Measurements from ENCODE around the gene DAPK1. TPM values are rescaled to one million over a fixed set of nuclear protein-coding genes. Genes with fewer than 3 reads are reported as not detected.

The DAPK1 gene
- total and polyA plus RNA-seq, 2 donors (not counting 1 experiment from before 2014, with no cell fraction given): 1.7 to 2.8 TPM

DNA sequence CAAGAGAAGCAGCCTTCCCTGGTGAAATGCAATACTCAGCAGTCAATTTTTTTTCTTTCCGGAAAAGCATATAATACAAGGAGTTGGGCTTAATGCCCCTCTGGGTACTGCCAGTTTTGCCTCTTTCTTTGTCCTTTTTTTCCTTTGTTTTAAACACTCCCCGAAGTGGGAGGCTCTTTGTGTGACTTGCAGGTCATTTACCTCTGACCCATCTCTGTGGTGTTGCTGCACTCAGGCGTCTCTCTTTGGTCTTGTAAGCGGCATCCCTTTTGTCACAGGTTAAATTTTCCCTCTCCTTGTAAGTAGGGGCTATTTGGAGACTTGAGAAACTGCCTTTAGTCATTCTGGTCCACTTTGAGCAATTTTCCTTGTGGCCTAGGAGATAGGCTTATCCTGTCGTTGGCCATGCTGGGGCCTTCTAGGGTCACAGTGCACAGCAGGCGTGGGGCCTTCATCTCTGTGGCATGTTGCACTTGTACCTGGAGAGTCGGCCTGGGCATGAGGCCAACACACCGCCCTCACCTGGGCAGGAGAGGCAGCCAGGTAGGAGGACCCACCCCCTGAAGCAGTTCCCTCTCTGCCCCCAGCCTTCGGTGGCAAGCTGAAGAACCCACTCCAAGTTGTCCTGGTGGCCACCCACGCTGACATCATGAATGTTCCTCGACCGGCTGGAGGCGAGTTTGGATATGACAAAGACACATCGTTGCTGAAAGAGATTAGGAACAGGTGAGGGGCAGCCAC is 200.6 kb downstream of the DAPK1 start:
- H3K4me3 ChIP-seq (ENCODE audit: control extremely low read depth in 1 of 5, extremely low read depth in 1 of 5, insufficient read depth in 1 of 5, low read depth in 2 of 5, low read length in 4 of 5): no peak overlapping the region
- CTCF ChIA-PET: no interaction called here
- WGBS (ENCODE audit: insufficient coverage): 93% methylated on average over 11 of the region's 14 CpGs
- H3K27ac ChIP-seq (ENCODE audit: low read length in 2 of 2): no peak overlapping the region
- ATAC-seq (ENCODE audit: low read depth) (no peak), DNase-seq (no peak)
- H3K27me3 ChIP-seq (replicated peaks in 1 of 4; ENCODE audit: control extremely low read depth in 1 of 4, control insufficient read depth in 3 of 4, insufficient read depth in 4 of 4, low read length in 3 of 4): peaks cover 0 to 2% (median 0%) of the 10 kb centered on the region in 4 experiments
- POLR2A ChIA-PET: no interaction called here
- TF ChIP-seq, protein P1, sequence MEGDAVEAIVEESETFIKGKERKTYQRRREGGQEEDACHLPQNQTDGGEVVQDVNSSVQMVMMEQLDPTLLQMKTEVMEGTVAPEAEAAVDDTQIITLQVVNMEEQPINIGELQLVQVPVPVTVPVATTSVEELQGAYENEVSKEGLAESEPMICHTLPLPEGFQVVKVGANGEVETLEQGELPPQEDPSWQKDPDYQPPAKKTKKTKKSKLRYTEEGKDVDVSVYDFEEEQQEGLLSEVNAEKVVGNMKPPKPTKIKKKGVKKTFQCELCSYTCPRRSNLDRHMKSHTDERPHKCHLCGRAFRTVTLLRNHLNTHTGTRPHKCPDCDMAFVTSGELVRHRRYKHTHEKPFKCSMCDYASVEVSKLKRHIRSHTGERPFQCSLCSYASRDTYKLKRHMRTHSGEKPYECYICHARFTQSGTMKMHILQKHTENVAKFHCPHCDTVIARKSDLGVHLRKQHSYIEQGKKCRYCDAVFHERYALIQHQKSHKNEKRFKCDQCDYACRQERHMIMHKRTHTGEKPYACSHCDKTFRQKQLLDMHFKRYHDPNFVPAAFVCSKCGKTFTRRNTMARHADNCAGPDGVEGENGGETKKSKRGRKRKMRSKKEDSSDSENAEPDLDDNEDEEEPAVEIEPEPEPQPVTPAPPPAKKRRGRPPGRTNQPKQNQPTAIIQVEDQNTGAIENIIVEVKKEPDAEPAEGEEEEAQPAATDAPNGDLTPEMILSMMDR (IDR thresholded peaks at IDR 0.05): no peak
- TF ChIP-seq EZH2 (IDR thresholded peaks at IDR 0.05; ENCODE audit: borderline replicate concordance, insufficient read depth, low read depth, low read length, poor library complexity, severe bottlenecking): no peak
- peaks cover 2% of the 10 kb centered on the region for H3K27me3 Mint-ChIP-seq
- H3K36me3 ChIP-seq (replicated peaks in 1 of 2; ENCODE audit: control extremely low read depth in 1 of 2, control insufficient read depth in 1 of 2, extremely low read depth in 1 of 2, insufficient read depth in 2 of 2, low read length in 1 of 2): no peaks in the 10 kb centered on the region
- no peaks in the 10 kb centered on the region for H3K4me1 Mint-ChIP-seq
- no peaks in the 10 kb centered on the region for H3K4me1 ChIP-seq (ENCODE audit: control insufficient read depth in 2 of 2, insufficient read depth in 2 of 2, low read length in 2 of 2)
- H3K9me3 Mint-ChIP-seq (ENCODE audit: insufficient read depth): peaks cover 7% of the 10 kb centered on the region
- H3K4me3 Mint-ChIP-seq: no peak overlapping the region
- H3K9ac ChIP-seq (ENCODE audit: low read length): no peak overlapping the region
- no peak overlapping the region for H3K4me2 ChIP-seq (replicated peaks; ENCODE audit: low read depth, low read length, poor library complexity, severe bottlenecking)
- H3K9me3 ChIP-seq (ENCODE audit: control extremely low read depth in 1 of 3, control insufficient read depth in 2 of 3, insufficient read depth in 1 of 3, low read length in 2 of 3): peaks cover 0 to 20% (median 6%) of the 10 kb centered on the region in 3 donors
- no peaks in the 10 kb centered on the region for H4K20me1 ChIP-seq (ENCODE audit: control insufficient read depth, insufficient read depth, low read length, poor library complexity, severe bottlenecking)
- intact Hi-C loops (cut with micrococcal nuclease): no loop called here
- H3K27ac Mint-ChIP-seq: no peak overlapping the region
- H2AFZ ChIP-seq (ENCODE audit: insufficient read depth, low read depth, low read length, poor library complexity, severe bottlenecking): no peak overlapping the region
- H3K79me2 ChIP-seq (ENCODE audit: control insufficient read depth, insufficient read depth, low read length): no peaks in the 10 kb centered on the region

DNA sequence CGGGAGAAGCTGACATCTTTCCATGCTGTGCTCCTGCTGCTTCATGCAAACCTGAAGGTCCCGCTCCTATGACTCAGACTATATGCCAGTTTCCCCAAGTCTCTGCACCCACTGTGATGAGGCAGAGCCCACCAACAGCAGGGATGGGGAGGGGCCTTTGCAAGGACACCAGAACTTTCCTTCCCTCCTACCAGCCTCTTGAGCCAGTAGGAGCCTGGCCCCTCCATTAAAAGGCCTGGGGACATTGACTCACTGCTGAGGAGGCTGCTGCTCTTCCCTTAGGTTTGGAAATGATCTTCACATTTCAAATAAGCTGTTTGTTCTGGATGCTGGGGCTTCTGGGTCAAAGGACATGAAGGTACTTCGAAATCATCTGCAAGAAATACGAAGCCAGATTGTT is 202.2 kb downstream of the DAPK1 start:
- no peak for DNase-seq
- H2AFZ ChIP-seq (ENCODE audit: insufficient read depth, low read depth, low read length, poor library complexity, severe bottlenecking): no peak overlapping the region

More for the DNA sequence above, 202.2 kb downstream of the DAPK1 start:
- Mint-ChIP-seq H3K27me3 (peaks cover 2% of the 10 kb centered on the region), H3K4me1 (no peaks in the 10 kb centered on the region), H3K9me3 (ENCODE audit: insufficient read depth) (no peaks in the 10 kb centered on the region), H3K27ac (no peak overlapping the region), H3K4me3 (no peak overlapping the region)
- Histone ChIP-seq H3K79me2 (ENCODE audit: control insufficient read depth, insufficient read depth, low read length) (no peaks in the 10 kb centered on the region), H3K4me1 (ENCODE audit: control insufficient read depth in 2 of 2, insufficient read depth in 2 of 2, low read length in 2 of 2) (no peaks in the 10 kb centered on the region), H3K4me2 (replicated peaks; ENCODE audit: low read depth, low read length, poor library complexity, severe bottlenecking) (no peak overlapping the region), H3K36me3 (replicated peaks in 1 of 2; ENCODE audit: control extremely low read depth in 1 of 2, control insufficient read depth in 1 of 2, extremely low read depth in 1 of 2, insufficient read depth in 2 of 2, low read length in 1 of 2) (no peaks in the 10 kb centered on the region), H3K9me3 (ENCODE audit: control extremely low read depth in 1 of 3, control insufficient read depth in 2 of 3, insufficient read depth in 1 of 3, low read length in 2 of 3) (peaks cover 0 to 8% (median 0%) of the 10 kb centered on the region in 3 donors), H4K20me1 (ENCODE audit: control insufficient read depth, insufficient read depth, low read length, poor library complexity, severe bottlenecking) (no peaks in the 10 kb centered on the region), H3K4me3 (ENCODE audit: control extremely low read depth in 1 of 5, extremely low read depth in 1 of 5, insufficient read depth in 1 of 5, low read depth in 2 of 5, low read length in 4 of 5) (no peak overlapping the region), H3K27me3 (replicated peaks in 1 of 4; ENCODE audit: control extremely low read depth in 1 of 4, control insufficient read depth in 3 of 4, insufficient read depth in 4 of 4, low read length in 3 of 4) (peaks cover 0 to 2% (median 0%) of the 10 kb centered on the region in 4 experiments), H3K27ac (ENCODE audit: low read length in 2 of 2) (no peak overlapping the region), H3K9ac (ENCODE audit: low read length) (no peak overlapping the region)
- intact Hi-C loops (cut with micrococcal nuclease): no loop called here
- WGBS (ENCODE audit: insufficient coverage): 95% methylated on average over 4 of the region's 4 CpGs
- ChIA-PET CTCF (no interaction called here), POLR2A (no interaction called here)
- ATAC-seq (ENCODE audit: low read depth): no peak
- TF ChIP-seq, protein P1 (IDR thresholded peaks at IDR 0.05): no peak
- no peak for TF ChIP-seq EZH2 (IDR thresholded peaks at IDR 0.05; ENCODE audit: borderline replicate concordance, insufficient read depth, low read depth, low read length, poor library complexity, severe bottlenecking)
